Measurements from ENCODE around the gene BRD4. TPM values are rescaled to one million over a fixed set of nuclear protein-coding genes. Genes with fewer than 3 reads are reported as not detected.
A peak's percentile ranks its signal among the peaks of the same experiment; 100 is the strongest.

BRD4 gene
- total RNA-seq, 2 experiments from 2014 or later: 94.3 to 99.6 TPM

DNA sequence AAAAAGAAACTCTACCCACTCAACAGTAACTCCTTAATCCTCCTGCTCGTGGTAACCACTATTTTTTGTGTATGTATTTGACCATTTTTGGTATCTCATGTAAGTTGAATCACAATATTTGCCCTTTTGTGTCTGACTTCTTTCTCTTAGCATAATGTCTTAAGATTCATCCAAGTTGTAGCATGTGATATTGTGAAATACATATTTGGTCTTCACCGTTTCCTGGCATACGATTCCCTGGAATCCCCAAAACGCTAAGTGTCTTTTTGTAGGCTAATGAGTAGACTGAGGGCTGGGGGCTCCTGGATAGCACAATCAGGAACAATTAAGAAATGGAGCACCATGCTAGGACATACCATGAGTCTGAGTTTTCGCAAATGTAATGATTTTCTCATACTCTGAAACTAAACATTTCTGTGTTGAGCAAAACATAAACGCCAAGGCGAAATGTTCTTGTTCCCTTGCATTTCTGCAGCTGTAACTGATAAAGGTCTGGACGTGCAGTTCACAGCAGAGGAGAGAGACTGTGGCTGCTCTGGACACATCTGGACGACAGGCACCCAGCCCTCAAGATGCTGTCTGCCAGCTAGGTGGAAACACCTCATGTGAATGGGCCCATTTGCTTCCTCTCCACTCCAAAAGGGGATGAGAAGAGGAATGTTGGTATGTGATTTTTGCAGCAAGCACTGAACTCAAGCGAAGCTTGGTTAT, 38.4 kb downstream of the BRD4 start:
- intact Hi-C loops (cut with micrococcal nuclease): loop anchor here (5.0 kb wide), 1 partner anchor 38 kb away; the partner anchor contains the start of gene BRD4
- H3K9me3 Mint-ChIP-seq: no peaks in the 10 kb centered on the region
- H3K27me3 Mint-ChIP-seq: no peaks in the 10 kb centered on the region
- no peak for TF ChIP-seq CTCF (IDR thresholded peaks at IDR 0.05)
- no peak overlapping the region for H3K4me3 Mint-ChIP-seq
- DNase-seq: no peak
- ChIA-PET CTCF (interaction anchor here (0.9 to 1.1 kb wide), 2 partner anchors 18 to 125 kb away, joined by 3 read pairs; partner anchors contain the start of gene AKAP8L), POLR2A (interaction anchor here (0.9 to 2.5 kb wide), 4 partner anchors 10 to 85 kb away, joined by 3 to 14 read pairs (median 5); no protein-coding TSS in a partner anchor)
- H3K27ac Mint-ChIP-seq: peak overlapping the region; percentile 64
- ATAC-seq: no peak
- H3K36me3 Mint-ChIP-seq (ENCODE audit: low read depth): peaks cover 24% of the 10 kb centered on the region
- H3K4me1 Mint-ChIP-seq (ENCODE audit: low read depth): peaks cover 95% of the 10 kb centered on the region

GRCh38 chr19:15292847-15293582, 39.3 kb downstream of the BRD4 start:
- Mint-ChIP-seq H3K9me3 (no peaks in the 10 kb centered on the region), H3K27ac (peak overlapping the region; percentile 89), H3K4me3 (peak overlapping the region; percentile 16), H3K36me3 (ENCODE audit: low read depth) (peaks cover 22% of the 10 kb centered on the region), H3K27me3 (no peaks in the 10 kb centered on the region), H3K4me1 (ENCODE audit: low read depth) (peaks cover 95% of the 10 kb centered on the region)
- CTCF ChIA-PET: interaction anchor here (0.8 to 1.1 kb wide), 2 partner anchors 8 to 126 kb away, joined by 3 read pairs; partner anchors contain the start of gene AKAP8L
- no peak for TF ChIP-seq CTCF (IDR thresholded peaks at IDR 0.05)
- peak; percentile 34 for DNase-seq
- POLR2A ChIA-PET: interaction anchor here (0.7 to 2.5 kb wide), 3 partner anchors 9 to 13 kb away, joined by 3 to 14 read pairs (median 7); no protein-coding TSS in a partner anchor
- peak; percentile 23 for ATAC-seq
- intact Hi-C loops (cut with micrococcal nuclease): loop anchor here (5.0 kb wide), 1 partner anchor 39 kb away; the partner anchor contains the start of gene BRD4

DNA sequence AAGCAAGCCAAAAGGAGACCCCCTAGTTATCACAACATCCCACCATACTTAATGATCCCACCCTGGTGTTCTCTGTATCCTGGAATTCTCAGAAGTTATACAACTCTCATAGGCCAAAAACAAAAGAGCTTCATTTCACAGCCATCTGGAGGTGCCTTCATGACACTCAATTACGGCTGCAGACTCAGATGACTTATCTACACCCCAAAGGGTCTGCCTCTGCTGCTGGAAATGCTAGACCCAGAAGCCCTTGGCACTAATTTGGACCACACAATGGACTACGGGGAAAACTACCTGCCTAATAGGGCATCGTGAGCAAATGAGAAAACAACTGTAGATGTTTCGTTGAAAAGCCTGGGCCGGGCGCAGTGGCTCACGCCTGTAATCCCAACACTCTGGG, 40.2 kb downstream of the BRD4 start:
- Mint-ChIP-seq H3K4me3 (no peak overlapping the region), H3K4me1 (ENCODE audit: low read depth) (peaks cover 94% of the 10 kb centered on the region), H3K9me3 (no peaks in the 10 kb centered on the region), H3K27me3 (no peaks in the 10 kb centered on the region), H3K27ac (peak overlapping the region; percentile 59), H3K36me3 (ENCODE audit: low read depth) (peaks cover 17% of the 10 kb centered on the region)
- ATAC-seq (no peak), DNase-seq (no peak)
- intact Hi-C loops (cut with micrococcal nuclease): loop anchor here (5.0 kb wide), 1 partner anchor 40 kb away; the partner anchor contains the start of gene BRD4
- POLR2A ChIA-PET: interaction anchor here (0.8 to 4.4 kb wide), 6 partner anchors 8 to 41 kb away, joined by 3 to 15 read pairs (median 5); partner anchors contain the start of gene BRD4
- no peak for TF ChIP-seq CTCF (IDR thresholded peaks at IDR 0.05)
- CTCF ChIA-PET: interaction anchor here (0.7 to 0.9 kb wide), 3 partner anchors 12 to 191 kb away, joined by 3 to 5 read pairs (median 3); no protein-coding TSS in a partner anchor

- no peak for ATAC-seq
- H3K4me1 Mint-ChIP-seq (ENCODE audit: low read depth): peaks cover 93% of the 10 kb centered on the region
- intact Hi-C loops (cut with micrococcal nuclease): loop anchor here (5.0 kb wide), 1 partner anchor 41 kb away; the partner anchor contains the start of gene BRD4
- ChIA-PET POLR2A (interaction anchor here (0.8 to 4.4 kb wide), 6 partner anchors 8 to 42 kb away, joined by 3 to 15 read pairs (median 5); partner anchors contain the start of gene BRD4), CTCF (interaction anchor here (0.7 to 0.9 kb wide), 3 partner anchors 13 to 191 kb away, joined by 3 to 5 read pairs (median 3); no protein-coding TSS in a partner anchor)
- peak overlapping the region; percentile 23 for H3K27ac Mint-ChIP-seq
- no peak for DNase-seq
- no peak for TF ChIP-seq CTCF (IDR thresholded peaks at IDR 0.05)
- no peaks in the 10 kb centered on the region for H3K9me3 Mint-ChIP-seq
- peaks cover 15% of the 10 kb centered on the region for H3K36me3 Mint-ChIP-seq (ENCODE audit: low read depth)
- no peak overlapping the region for H3K4me3 Mint-ChIP-seq
- H3K27me3 Mint-ChIP-seq: no peaks in the 10 kb centered on the region
These were observed 40.8 kb downstream of the BRD4 start for GRCh38 chr19:15291548-15292021.
